ENCODE measurements around the gene CFAP46.

The CFAP46 gene

DNA sequence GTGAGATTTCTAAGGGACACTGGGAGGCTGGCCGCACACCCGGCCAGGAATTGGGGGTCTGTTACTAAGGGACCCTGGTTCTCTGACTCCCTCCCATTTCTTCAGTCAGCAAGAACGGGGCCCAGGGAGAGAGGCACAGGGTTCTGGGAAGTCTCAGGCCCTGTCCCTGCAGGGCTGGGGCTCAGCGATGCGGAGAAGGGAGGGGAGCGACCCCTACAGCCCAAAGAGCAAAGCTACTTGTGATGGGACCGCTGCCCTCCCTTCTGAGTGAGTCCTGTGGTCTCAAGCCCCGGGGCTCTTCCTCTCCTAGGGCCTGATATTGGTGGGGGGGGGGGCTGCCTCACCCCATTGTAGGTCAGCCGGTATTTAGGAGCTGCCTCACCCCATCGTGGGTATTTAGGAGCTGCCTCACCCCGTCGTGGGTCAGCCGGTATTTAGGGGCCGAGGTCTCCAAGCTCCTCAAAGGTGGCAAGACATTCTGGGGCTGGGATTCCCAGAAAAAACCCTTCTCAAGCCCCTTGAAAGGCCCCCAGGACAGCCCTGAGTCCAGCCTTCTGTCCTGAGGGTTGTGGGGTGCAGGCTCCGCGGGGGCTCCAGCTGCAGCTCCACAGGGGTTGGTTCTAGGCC lies 139.6 kb downstream of the CFAP46 start:
- H3K36me3 ChIP-seq (ENCODE audit: insufficient read depth, low read length) = no peaks in the 10 kb centered on the region
- H3K4me3 ChIP-seq (ENCODE audit: low read length, poor library complexity, severe bottlenecking) = no peak overlapping the region
- no peaks in the 10 kb centered on the region for H3K27me3 ChIP-seq (ENCODE audit: insufficient read depth, low read length, poor library complexity, severe bottlenecking)
- H3K9ac ChIP-seq (ENCODE audit: low read depth, low read length, poor library complexity, severe bottlenecking) = no peak overlapping the region
- TF ChIP-seq, protein P1, sequence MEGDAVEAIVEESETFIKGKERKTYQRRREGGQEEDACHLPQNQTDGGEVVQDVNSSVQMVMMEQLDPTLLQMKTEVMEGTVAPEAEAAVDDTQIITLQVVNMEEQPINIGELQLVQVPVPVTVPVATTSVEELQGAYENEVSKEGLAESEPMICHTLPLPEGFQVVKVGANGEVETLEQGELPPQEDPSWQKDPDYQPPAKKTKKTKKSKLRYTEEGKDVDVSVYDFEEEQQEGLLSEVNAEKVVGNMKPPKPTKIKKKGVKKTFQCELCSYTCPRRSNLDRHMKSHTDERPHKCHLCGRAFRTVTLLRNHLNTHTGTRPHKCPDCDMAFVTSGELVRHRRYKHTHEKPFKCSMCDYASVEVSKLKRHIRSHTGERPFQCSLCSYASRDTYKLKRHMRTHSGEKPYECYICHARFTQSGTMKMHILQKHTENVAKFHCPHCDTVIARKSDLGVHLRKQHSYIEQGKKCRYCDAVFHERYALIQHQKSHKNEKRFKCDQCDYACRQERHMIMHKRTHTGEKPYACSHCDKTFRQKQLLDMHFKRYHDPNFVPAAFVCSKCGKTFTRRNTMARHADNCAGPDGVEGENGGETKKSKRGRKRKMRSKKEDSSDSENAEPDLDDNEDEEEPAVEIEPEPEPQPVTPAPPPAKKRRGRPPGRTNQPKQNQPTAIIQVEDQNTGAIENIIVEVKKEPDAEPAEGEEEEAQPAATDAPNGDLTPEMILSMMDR (conservative IDR thresholded peaks at IDR 0.05; ENCODE audit: low read length) = no peak
- no peak for TF ChIP-seq EZH2phosphoT487 (IDR thresholded peaks at IDR 0.05; ENCODE audit: borderline replicate concordance)
- no peaks in the 10 kb centered on the region for H4K20me1 ChIP-seq (ENCODE audit: insufficient read depth, low read length, poor library complexity, severe bottlenecking)
- no peak overlapping the region for H2AFZ ChIP-seq (ENCODE audit: low read length)
- no peaks in the 10 kb centered on the region for H3K4me1 ChIP-seq (ENCODE audit: insufficient read depth, low read length, poor library complexity, severe bottlenecking)
- H3K4me2 ChIP-seq (ENCODE audit: low read depth, low read length, poor library complexity, severe bottlenecking) = no peak overlapping the region
- H3F3A ChIP-seq (ENCODE audit: low read depth) = no peaks in the 10 kb centered on the region
- no peaks in the 10 kb centered on the region for H3K79me2 ChIP-seq (ENCODE audit: insufficient read depth, low read length)
- H3K9me3 ChIP-seq (ENCODE audit: insufficient read depth, low read depth, low read length) = peaks cover 3% of the 10 kb centered on the region; the same call in 1 of the 2 replicates
- no peaks in the 10 kb centered on the region for H3K9me2 ChIP-seq (replicated peaks; ENCODE audit: low read depth, low read length)

DNA sequence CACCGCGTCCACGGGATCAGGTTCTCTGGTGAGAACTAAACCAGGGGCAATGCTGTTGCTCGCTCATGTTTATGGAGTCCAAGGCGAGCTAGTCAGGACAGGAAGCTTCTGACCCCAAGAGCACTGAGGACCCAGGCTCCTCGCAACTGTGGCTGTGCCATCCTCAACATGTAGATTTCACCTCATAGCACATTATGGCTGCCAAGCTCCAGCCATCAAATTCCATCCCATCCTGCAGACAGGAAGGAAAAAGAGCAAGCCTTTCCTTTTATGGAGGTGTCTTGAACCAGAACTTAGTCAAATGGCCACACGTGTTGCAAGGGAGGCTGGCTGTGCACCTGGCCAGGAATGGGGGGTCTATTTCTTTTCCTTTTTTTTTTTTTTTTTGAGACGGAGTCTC lies 140.3 kb downstream of the CFAP46 start:
- Histone ChIP-seq H3K9me3 (ENCODE audit: insufficient read depth, low read depth, low read length) (peaks cover 3% of the 10 kb centered on the region; the same call in 1 of the 2 replicates), H3K79me2 (ENCODE audit: insufficient read depth, low read length) (no peaks in the 10 kb centered on the region), H4K20me1 (ENCODE audit: insufficient read depth, low read length, poor library complexity, severe bottlenecking) (no peaks in the 10 kb centered on the region), H3K4me3 (ENCODE audit: low read length, poor library complexity, severe bottlenecking) (no peak overlapping the region), H3F3A (ENCODE audit: low read depth) (no peaks in the 10 kb centered on the region), H3K9ac (ENCODE audit: low read depth, low read length, poor library complexity, severe bottlenecking) (no peak overlapping the region), H3K4me1 (ENCODE audit: insufficient read depth, low read length, poor library complexity, severe bottlenecking) (no peaks in the 10 kb centered on the region), H2AFZ (ENCODE audit: low read length) (no peak overlapping the region), H3K4me2 (ENCODE audit: low read depth, low read length, poor library complexity, severe bottlenecking) (no peak overlapping the region), H3K36me3 (ENCODE audit: insufficient read depth, low read length) (no peaks in the 10 kb centered on the region), H3K27me3 (ENCODE audit: insufficient read depth, low read length, poor library complexity, severe bottlenecking) (no peaks in the 10 kb centered on the region), H3K9me2 (replicated peaks; ENCODE audit: low read depth, low read length) (no peaks in the 10 kb centered on the region)
- TF ChIP-seq, protein P1 (conservative IDR thresholded peaks at IDR 0.05; ENCODE audit: low read length) = no peak
- no peak for TF ChIP-seq EZH2phosphoT487 (IDR thresholded peaks at IDR 0.05; ENCODE audit: borderline replicate concordance)

DNA sequence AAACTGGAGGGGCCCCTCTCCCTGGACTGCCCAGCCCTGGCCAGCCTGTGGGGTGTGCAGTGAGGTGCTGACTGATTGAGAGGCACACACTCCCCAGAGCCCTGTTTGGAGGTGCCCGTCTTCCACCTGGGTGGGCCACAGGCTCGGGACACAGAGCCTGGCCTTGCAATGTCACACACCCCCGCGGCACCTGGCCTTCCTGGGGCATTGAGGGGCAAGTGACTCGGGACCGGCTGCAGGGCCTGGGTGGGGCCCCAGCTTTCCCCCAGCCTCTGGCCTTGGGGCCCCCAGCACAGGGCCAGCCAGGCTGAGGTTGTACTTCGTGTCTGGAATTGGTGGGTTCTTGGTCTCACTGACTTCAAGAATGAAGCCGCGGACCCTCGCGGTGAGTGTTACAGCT lies 142.5 kb downstream of the CFAP46 start:
- no peaks in the 10 kb centered on the region for H3K36me3 ChIP-seq (ENCODE audit: insufficient read depth, low read length)
- H3K9me2 ChIP-seq (replicated peaks; ENCODE audit: low read depth, low read length) = no peaks in the 10 kb centered on the region
- H4K20me1 ChIP-seq (ENCODE audit: insufficient read depth, low read length, poor library complexity, severe bottlenecking) = no peaks in the 10 kb centered on the region
- H3K4me1 ChIP-seq (ENCODE audit: insufficient read depth, low read length, poor library complexity, severe bottlenecking) = no peaks in the 10 kb centered on the region
- H3K9ac ChIP-seq (ENCODE audit: low read depth, low read length, poor library complexity, severe bottlenecking) = no peak overlapping the region
- H3K27me3 ChIP-seq (ENCODE audit: insufficient read depth, low read length, poor library complexity, severe bottlenecking) = no peaks in the 10 kb centered on the region
- peaks cover 3% of the 10 kb centered on the region; the same call in 1 of the 2 replicates for H3K9me3 ChIP-seq (ENCODE audit: insufficient read depth, low read depth, low read length)
- no peak overlapping the region for H3K4me3 ChIP-seq (ENCODE audit: low read length, poor library complexity, severe bottlenecking)
- TF ChIP-seq, protein P1 (conservative IDR thresholded peaks at IDR 0.05; ENCODE audit: low read length) = no peak
- TF ChIP-seq EZH2phosphoT487 (IDR thresholded peaks at IDR 0.05; ENCODE audit: borderline replicate concordance) = no peak
- H3K79me2 ChIP-seq (ENCODE audit: insufficient read depth, low read length) = no peaks in the 10 kb centered on the region
- H3F3A ChIP-seq (ENCODE audit: low read depth) = no peaks in the 10 kb centered on the region
- H2AFZ ChIP-seq (ENCODE audit: low read length) = no peak overlapping the region
- H3K4me2 ChIP-seq (ENCODE audit: low read depth, low read length, poor library complexity, severe bottlenecking) = no peak overlapping the region
